Prostate gland (tissue), 2 donors: ENCODE data around the gene IDS.
"Not testable (repeated sequence)": the region's sequence is repeated elsewhere in the genome, so short reads cannot be mapped to it uniquely, and the experiment has no call there.

Experiments
- CTCF ChIP-seq, 4 experiments: fragments of 200-600 bp in 2 of 4; fragments of 450-650 bp in 2 of 4; sonication (generic) in 2 of 4; IDR thresholded peaks; 1 replicate in 3 of 4; 2 replicates in 1 of 4; pipeline ENCODE4 v1.5.1; 2016 to 2019; ENCODE audit warnings: antibody characterized with exemption in 4 of 4, mild to moderate bottlenecking in 2 of 4, moderate library complexity in 2 of 4
- POLR2A ChIP-seq: fragments of 450-650 bp; IDR thresholded peaks from one replicate; pipeline ENCODE4 v1.6.1; 2016; ENCODE audit warnings: antibody characterized with exemption, mild to moderate bottlenecking

GRCh38 chrX:149550454-149550853 is 45.3 kb upstream of the IDS start:
- not testable (repeated sequence) for TF ChIP-seq CTCF (IDR thresholded peaks at IDR 0.05); POLR2A
